Trophoblast cell (in vitro differentiated cells and primary cell): Measurements from ENCODE around the gene PDLIM4.

Experiments
- DNase-seq, 2 donors: peaks; one replicate each; pipeline ENCODE4 v3.0.0-alpha.2; 2016
- H2AFZ ChIP-seq: 2 replicates; pipeline ENCODE4 v1.6.1; 2013; ENCODE audit warnings: low read length, moderate library complexity, mild to moderate bottlenecking; ENCODE audit not compliant: insufficient read depth, poor library complexity
- H2AK5ac ChIP-seq: 2 replicates; pipeline ENCODE4 v1.6.1; 2013; ENCODE audit warnings: mild to moderate bottlenecking, low read length
- H2BK120ac ChIP-seq: 2 replicates; pipeline ENCODE4 v1.6.1; 2013; ENCODE audit warnings: low read length, mild to moderate bottlenecking, moderate library complexity; ENCODE audit not compliant: insufficient read depth, poor library complexity
- H2BK12ac ChIP-seq: 2 replicates; pipeline ENCODE4 v1.6.1; 2013; ENCODE audit warnings: mild to moderate bottlenecking, low read length, moderate library complexity
- H2BK5ac ChIP-seq: 2 replicates; pipeline ENCODE4 v1.6.1; 2013; ENCODE audit warnings: low read length, low read depth, moderate library complexity, mild to moderate bottlenecking; ENCODE audit not compliant: poor library complexity
- H3K14ac ChIP-seq: 2 replicates; pipeline ENCODE4 v1.6.1; 2013; ENCODE audit warnings: mild to moderate bottlenecking, low read length
- H3K18ac ChIP-seq: 2 replicates; pipeline ENCODE4 v1.6.1; 2013; ENCODE audit warnings: mild to moderate bottlenecking, low read length
- H3K23ac ChIP-seq: 2 replicates; pipeline ENCODE4 v1.6.1; 2013; ENCODE audit warnings: low read length
- H3K27ac ChIP-seq: 2 replicates; pipeline ENCODE4 v1.5.1; 2013; ENCODE audit warnings: low read depth, mild to moderate bottlenecking, inconsistent platforms, low read length, moderate library complexity
- H3K27me3 ChIP-seq: 2 replicates; pipeline ENCODE4 v1.6.1; 2013; ENCODE audit warnings: inconsistent platforms, mild to moderate bottlenecking, low read length, moderate library complexity; ENCODE audit not compliant: insufficient read depth
- H3K36me3 ChIP-seq, 2 experiments: 1 replicate in 1 of 2; 2 replicates in 1 of 2; pipeline ENCODE4 v1.6.1; 2013; ENCODE audit warnings: low read length in 2 of 2, mild to moderate bottlenecking in 2 of 2, moderate library complexity in 1 of 2; ENCODE audit not compliant: insufficient read depth in 2 of 2, control insufficient read depth in 1 of 2
- H3K4ac ChIP-seq: 2 replicates; pipeline ENCODE4 v1.6.1; 2013; ENCODE audit warnings: low read depth, mild to moderate bottlenecking, low read length, moderate library complexity
- H3K4me1 ChIP-seq, 2 experiments: 1 replicate in 1 of 2; 2 replicates in 1 of 2; pipeline ENCODE4 v1.6.1; 2013; ENCODE audit warnings: low read length in 2 of 2, mild to moderate bottlenecking in 2 of 2, moderate library complexity in 1 of 2; ENCODE audit not compliant: insufficient read depth in 2 of 2, control insufficient read depth in 1 of 2
- H3K4me2 ChIP-seq: 2 replicates; pipeline ENCODE4 v1.6.1; 2013; ENCODE audit warnings: inconsistent platforms, mild to moderate bottlenecking, low read length, moderate library complexity
- H3K4me3 ChIP-seq: 2 replicates; pipeline ENCODE4 v1.5.1; 2013; ENCODE audit warnings: mild to moderate bottlenecking, low read depth, low read length, inconsistent platforms
- H3K79me1 ChIP-seq: one replicate; pipeline ENCODE4 v1.6.1; 2013; ENCODE audit warnings: low read length
- H3K79me2 ChIP-seq: 2 replicates; pipeline ENCODE4 v1.6.1; 2013; ENCODE audit warnings: low read length, mild to moderate bottlenecking; ENCODE audit not compliant: control insufficient read depth, insufficient read depth, poor library complexity
- H3K9ac ChIP-seq: 2 replicates; pipeline ENCODE4 v1.6.1; 2013; ENCODE audit warnings: mild to moderate bottlenecking, low read length
- H3K9me3 ChIP-seq: 2 replicates; pipeline ENCODE4 v1.6.1; 2013; ENCODE audit warnings: low read depth, mild to moderate bottlenecking, control low read depth, inconsistent platforms, low read length; ENCODE audit not compliant: insufficient read depth
- H4K12ac ChIP-seq: 2 replicates; pipeline ENCODE4 v1.6.1; 2013; ENCODE audit warnings: low read depth, mild to moderate bottlenecking, low read length, moderate library complexity
- H4K8ac ChIP-seq: 2 replicates; pipeline ENCODE4 v1.6.1; 2013; ENCODE audit warnings: low read depth, mild to moderate bottlenecking, low read length, moderate library complexity
- H4K91ac ChIP-seq: one replicate; pipeline ENCODE4 v1.6.1; 2013; ENCODE audit warnings: low read depth, mild to moderate bottlenecking, low read length, moderate library complexity
- WGBS: extraction: QIAGEN DNeasy Blood & Tissue Kit; methylation state at CpG from one replicate; pipeline ENCODE4 v1.1.7; 2013; ENCODE audit warnings: missing lambda C conversion rate; ENCODE audit not compliant: insufficient read length, insufficient coverage; ENCODE audit errors: extremely low coverage; 5-methylcytosine and 5-hydroxymethylcytosine counted together

The PDLIM4 gene

GRCh38 chr5:132258102-132259068 lies 889 bp downstream of the PDLIM4 start:
- Histone ChIP-seq H4K8ac (peak overlapping the region; percentile 67), H3K4me2 (peak overlapping the region; percentile 85), H3K9ac (no peak overlapping the region), H2BK5ac (peak overlapping the region; percentile 24), H2BK12ac (peak overlapping the region; percentile 68), H4K12ac (peak overlapping the region; percentile 24), H3K79me2 (peaks cover 7% of the 10 kb centered on the region), H3K9me3 (no peaks in the 10 kb centered on the region), H3K18ac (peak overlapping the region; percentile 77), H3K14ac (peak overlapping the region; percentile 71), H4K91ac (peak overlapping the region; percentile 74), H3K4ac (peak overlapping the region; percentile 13), H3K36me3 (peaks cover 0 to 6% of the 10 kb centered on the region in 2 experiments), H3K23ac (no peak overlapping the region), H3K27me3 (no peaks in the 10 kb centered on the region), H2AFZ (peak overlapping the region; percentile 6), H3K4me1 (peaks cover 15 to 28% of the 10 kb centered on the region in 2 experiments), H3K27ac (no peak overlapping the region), H3K79me1 (peaks cover 13% of the 10 kb centered on the region), H2AK5ac (peak overlapping the region; percentile 53), H3K4me3 (no peak overlapping the region), H2BK120ac (peak overlapping the region; percentile 67)
- peak in 1 of 2 donors; percentile 13 for DNase-seq
- WGBS: no CpG with 5 or more reads among the region's 19 CpGs

- Histone ChIP-seq H3K79me1 (peaks cover 13% of the 10 kb centered on the region), H3K4ac (peak overlapping the region; percentile 1), H3K18ac (no peak overlapping the region), H4K91ac (no peak overlapping the region), H2BK5ac (no peak overlapping the region), H3K27me3 (no peaks in the 10 kb centered on the region), H3K4me2 (no peak overlapping the region), H2AK5ac (no peak overlapping the region), H2BK12ac (no peak overlapping the region), H3K23ac (no peak overlapping the region), H3K9me3 (no peaks in the 10 kb centered on the region), H4K12ac (no peak overlapping the region), H2BK120ac (peak overlapping the region; percentile 15), H3K4me1 (peaks cover 15 to 30% of the 10 kb centered on the region in 2 experiments), H3K9ac (no peak overlapping the region), H3K14ac (no peak overlapping the region), H3K36me3 (peaks cover 0 to 6% of the 10 kb centered on the region in 2 experiments), H3K4me3 (no peak overlapping the region), H2AFZ (no peak overlapping the region), H3K27ac (no peak overlapping the region), H4K8ac (no peak overlapping the region), H3K79me2 (peaks cover 7% of the 10 kb centered on the region)
- WGBS: no CpG with 5 or more reads among the region's 24 CpGs
- DNase-seq: no peak
These were observed 1.8 kb downstream of the PDLIM4 start for GRCh38 chr5:132259069-132259851.

- Histone ChIP-seq H2BK120ac (no peak overlapping the region), H3K4ac (no peak overlapping the region), H3K4me1 (peaks cover 18 to 31% of the 10 kb centered on the region in 2 experiments), H4K12ac (no peak overlapping the region), H2AFZ (no peak overlapping the region), H3K4me2 (no peak overlapping the region), H3K79me1 (peaks cover 13% of the 10 kb centered on the region), H3K27me3 (no peaks in the 10 kb centered on the region), H3K18ac (no peak overlapping the region), H4K8ac (no peak overlapping the region), H4K91ac (no peak overlapping the region), H3K27ac (no peak overlapping the region), H3K4me3 (no peak overlapping the region), H2AK5ac (no peak overlapping the region), H3K23ac (no peak overlapping the region), H3K36me3 (peaks cover 0 to 6% of the 10 kb centered on the region in 2 experiments), H3K14ac (no peak overlapping the region), H3K79me2 (peaks cover 7% of the 10 kb centered on the region), H3K9me3 (no peaks in the 10 kb centered on the region), H3K9ac (no peak overlapping the region), H2BK5ac (no peak overlapping the region), H2BK12ac (no peak overlapping the region)
- no CpG with 5 or more reads among the region's 6 CpGs for WGBS
- DNase-seq: no peak
These were observed 2.6 kb downstream of the PDLIM4 start for GRCh38 chr5:132260051-132260450.

- no CpG with 5 or more reads among the region's 6 CpGs for WGBS
- DNase-seq: peak in 1 of 2 donors; percentile 19
- Histone ChIP-seq H4K8ac (no peak overlapping the region), H2AK5ac (no peak overlapping the region), H3K27ac (no peak overlapping the region), H3K36me3 (peaks cover 0 to 6% of the 10 kb centered on the region in 2 experiments), H3K4ac (no peak overlapping the region), H3K4me1 (peaks cover 26 to 37% of the 10 kb centered on the region in 2 experiments), H3K18ac (no peak overlapping the region), H3K14ac (no peak overlapping the region), H2BK5ac (no peak overlapping the region), H3K4me3 (no peak overlapping the region), H3K4me2 (no peak overlapping the region), H4K91ac (no peak overlapping the region), H3K9me3 (no peaks in the 10 kb centered on the region), H3K23ac (no peak overlapping the region), H2BK12ac (no peak overlapping the region), H3K79me1 (peaks cover 13% of the 10 kb centered on the region), H3K9ac (no peak overlapping the region), H4K12ac (no peak overlapping the region), H3K27me3 (no peaks in the 10 kb centered on the region), H2AFZ (no peak overlapping the region), H3K79me2 (peaks cover 7% of the 10 kb centered on the region), H2BK120ac (no peak overlapping the region)
These were observed 3.4 kb downstream of the PDLIM4 start for GRCh38 chr5:132260714-132261551.
